Measurements from ENCODE around the gene CLMP.

GRCh38 chr11:123221096-123221561, 26.1 kb upstream of the CLMP start:
- TF ChIP-seq CTCF (IDR thresholded peaks at IDR 0.05) (no peak), EZH2 (IDR thresholded peaks at IDR 0.05; ENCODE audit: borderline replicate concordance, insufficient read depth, low read depth, low read length, poor library complexity, severe bottlenecking) (no peak)

Data from B cell (primary cell).